Prostate gland (tissue), 2 donors: ENCODE measurements around the gene ANGPT4. TPM values are rescaled to one million over a fixed set of nuclear protein-coding genes. Genes with fewer than 3 reads are reported as not detected.
"Not testable (repeated sequence)": the region's sequence is repeated elsewhere in the genome, so short reads cannot be mapped to it uniquely, and the experiment has no call there.

Source experiments
- DNase-seq: peaks from one replicate; pipeline ENCODE4 v3.0.0-alpha.2; 2019; ENCODE audit warnings: low spot score
- H3K27ac ChIP-seq, 2 donors: fragments of 200-600 bp; sonication (generic); 2 replicates each; pipeline ENCODE4 v1.5.1; 2017 to 2019
- H3K27me3 ChIP-seq: fragments of 200-600 bp; sonication (generic); replicated peaks from 2 replicates; pipeline ENCODE4 v1.5.1; 2019; ENCODE audit not compliant: insufficient read depth
- H3K36me3 ChIP-seq, 2 donors: fragments of 200-600 bp; sonication (generic); 1 replicate in 1 of 2; 2 replicates in 1 of 2; pipeline versions ENCODE4 v1.5.1 to v1.8.1; 2017 to 2019
- H3K4me1 ChIP-seq: fragments of 200-600 bp; sonication (generic); replicated peaks from 2 replicates; pipeline ENCODE4 v1.5.1; 2019
- H3K4me3 ChIP-seq, 2 donors: fragments of 200-600 bp; sonication (generic); 2 replicates each; pipeline ENCODE4 v1.5.1; 2017 to 2019
- H3K9me3 ChIP-seq: fragments of 200-600 bp; sonication (generic); 2 replicates; pipeline ENCODE4 v1.5.1; 2017
- CTCF ChIP-seq, 4 experiments: fragments of 200-600 bp in 2 of 4; fragments of 450-650 bp in 2 of 4; sonication (generic) in 2 of 4; IDR thresholded peaks; 1 replicate in 3 of 4; 2 replicates in 1 of 4; pipeline ENCODE4 v1.5.1; 2016 to 2019; ENCODE audit warnings: antibody characterized with exemption in 4 of 4, mild to moderate bottlenecking in 2 of 4, moderate library complexity in 2 of 4
- POLR2A ChIP-seq: fragments of 450-650 bp; IDR thresholded peaks from one replicate; pipeline ENCODE4 v1.6.1; 2016; ENCODE audit warnings: antibody characterized with exemption, mild to moderate bottlenecking
- POLR2AphosphoS5 ChIP-seq: sonication (generic); formaldehyde crosslinking; IDR thresholded peaks from one replicate; pipeline ENCODE4 v1.6.1; 2017; ENCODE audit warnings: antibody characterized with exemption
- WGBS: methylation state at CpG from one replicate; pipeline ENCODE4 v1.1.5; 2018; 5-methylcytosine and 5-hydroxymethylcytosine counted together
- intact Hi-C: fragments of 100-400 bp; cut with DNase I; formaldehyde crosslinking; loops from one replicate; pipeline ENCODE4 v1.14.2; 2022
- total RNA-seq, 2 donors: library from RNA; depleted of rRNA; stranded (reverse); fragments of >200 nt; gene quantifications; one replicate each; pipeline ENCODE4 v1.1.0, GENCODE V29; 2016

The ANGPT4 gene
- total RNA-seq, 2 donors from 2014 or later: 0.27 to 1.2 TPM

- Histone ChIP-seq H3K27ac (no peak overlapping the region), H3K9me3 (no peaks in the 10 kb centered on the region), H3K27me3 (no peaks in the 10 kb centered on the region), H3K4me1 (no peaks in the 10 kb centered on the region), H3K4me3 (no peak overlapping the region), H3K36me3 (no peaks in the 10 kb centered on the region)
- 52% methylated on average over 6 of the region's 6 CpGs for WGBS
- DNase-seq: no peak
- intact Hi-C loops: no loop called here
- no peak for TF ChIP-seq POLR2A
- TF ChIP-seq CTCF (IDR thresholded peaks at IDR 0.05): no peak
- TF ChIP-seq POLR2AphosphoS5: no peak
Measured at GRCh38 chr20:858011-858410, 58.1 kb downstream of the ANGPT4 start.

- intact Hi-C loops: no loop called here
- 44% methylated on average over 12 of the region's 12 CpGs for WGBS
- no peaks in the 10 kb centered on the region for H3K36me3 ChIP-seq
- H3K27ac ChIP-seq: no peak overlapping the region
- H3K27me3 ChIP-seq: no peaks in the 10 kb centered on the region
- no peaks in the 10 kb centered on the region for H3K9me3 ChIP-seq
- DNase-seq: peak; percentile 74
- no peak overlapping the region for H3K4me3 ChIP-seq
- TF ChIP-seq POLR2A (no peak), POLR2AphosphoS5 (peak; percentile 37), CTCF (IDR thresholded peaks at IDR 0.05) (no peak)
- no peaks in the 10 kb centered on the region for H3K4me1 ChIP-seq
Measured at GRCh38 chr20:856361-856775, 59.8 kb downstream of the ANGPT4 start.

GRCh38 chr20:855466-856360 is 60.4 kb downstream of the ANGPT4 start:
- intact Hi-C loops: no loop called here
- no peaks in the 10 kb centered on the region for H3K4me1 ChIP-seq
- no peak for DNase-seq
- no peaks in the 10 kb centered on the region for H3K27me3 ChIP-seq
- TF ChIP-seq CTCF (IDR thresholded peaks at IDR 0.05) (no peak), POLR2A (no peak), POLR2AphosphoS5 (no peak)
- no peak overlapping the region for H3K27ac ChIP-seq
- no peaks in the 10 kb centered on the region for H3K36me3 ChIP-seq
- H3K4me3 ChIP-seq: no peak overlapping the region
- no peaks in the 10 kb centered on the region for H3K9me3 ChIP-seq
- WGBS: 58% methylated on average over 11 of the region's 11 CpGs

DNA sequence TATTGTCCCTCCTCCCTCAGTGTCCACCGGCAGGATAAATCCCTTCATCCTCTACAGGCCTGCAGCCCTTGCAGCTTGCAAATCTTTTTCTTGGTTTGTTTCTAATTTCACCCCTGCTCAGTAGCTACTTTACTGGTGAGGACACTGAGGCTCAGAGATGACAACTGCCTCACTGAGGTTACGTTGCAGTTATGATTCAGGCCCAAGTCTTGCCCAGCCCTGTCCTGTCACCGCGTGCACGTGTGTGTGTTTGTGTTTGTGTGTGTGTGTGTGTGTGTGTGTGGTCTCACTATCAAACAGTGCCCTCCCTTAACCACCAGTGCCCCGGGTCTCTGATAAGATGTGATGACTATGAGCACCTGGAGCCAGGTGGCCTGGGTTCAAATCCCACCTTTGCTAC is 61.5 kb downstream of the ANGPT4 start:
- 65% methylated on average over 6 of the region's 6 CpGs for WGBS
- Histone ChIP-seq H3K27me3 (no peaks in the 10 kb centered on the region), H3K36me3 (no peaks in the 10 kb centered on the region), H3K9me3 (no peaks in the 10 kb centered on the region), H3K27ac (no peak overlapping the region), H3K4me1 (no peaks in the 10 kb centered on the region), H3K4me3 (no peak overlapping the region)
- DNase-seq: no peak
- intact Hi-C loops: no loop called here
- TF ChIP-seq CTCF (IDR thresholded peaks at IDR 0.05) (no peak), POLR2AphosphoS5 (no peak), POLR2A (no peak)

- no peaks in the 10 kb centered on the region for H3K27me3 ChIP-seq
- no peak for DNase-seq
- no peak for TF ChIP-seq POLR2AphosphoS5
- no peak for TF ChIP-seq CTCF (IDR thresholded peaks at IDR 0.05)
- TF ChIP-seq POLR2A: no peak
- intact Hi-C loops: no loop called here
- H3K9me3 ChIP-seq: no peaks in the 10 kb centered on the region
- no peak overlapping the region for H3K4me3 ChIP-seq
- no peak overlapping the region for H3K27ac ChIP-seq
- no peaks in the 10 kb centered on the region for H3K4me1 ChIP-seq
- no peaks in the 10 kb centered on the region for H3K36me3 ChIP-seq
- 92% methylated on average over 4 of the region's 4 CpGs for WGBS
Measured at GRCh38 chr20:853406-853996, 62.6 kb downstream of the ANGPT4 start.

GRCh38 chr20:848731-849130 is 67.4 kb downstream of the ANGPT4 start:
- H3K4me1 ChIP-seq: peaks cover 16% of the 10 kb centered on the region
- H3K9me3 ChIP-seq, H3K36me3 ChIP-seq, H3K4me3 ChIP-seq, DNase-seq, H3K27me3 ChIP-seq, H3K27ac ChIP-seq: not testable (repeated sequence)
- intact Hi-C loops: loop anchor here (10.0 kb wide), 1 partner anchor 194 kb away; the partner anchor contains the start of gene SRXN1
- 95% methylated on average over 8 of the region's 8 CpGs for WGBS
